ENCODE measurements around the gene ASAP2.

GRCh38 chr2:9317559-9317958 is 110.9 kb downstream of the ASAP2 start:
- TF ChIP-seq REST (IDR thresholded peaks at IDR 0.05; ENCODE audit: insufficient read depth in 1 of 2, low read depth in 2 of 2, low read length in 2 of 2), result no peak
- no peak for TF ChIP-seq POLR2AphosphoS5 (IDR thresholded peaks at IDR 0.05; ENCODE audit: low read depth, low read length)

Data from PFSK-1 (cell line).